Right lobe of liver (tissue), 6 donors: Measurements from ENCODE around the gene PCCA. TPM values are rescaled to one million over a fixed set of nuclear protein-coding genes. Genes with fewer than 3 reads are reported as not detected.

ENCODE experiments used
- ATAC-seq, 4 donors: fragments of 200-7000 bp; cut with Tn5 transposase; one replicate each; pipeline ENCODE4 v1.9.1; 2020; ENCODE audit warnings: mild to moderate bottlenecking in 4 of 4, moderate library complexity in 4 of 4
- DNase-seq, 3 donors: peaks; one replicate each; pipeline ENCODE4 v3.0.0-alpha.2; 2020
- H3K27ac ChIP-seq, 3 donors: fragments of 200-600 bp; one replicate each; pipeline ENCODE4 v1.8.0; 2022
- H3K27me3 ChIP-seq, 2 donors: fragments of 200-600 bp; one replicate each; pipeline ENCODE4 v1.8.0; 2022
- H3K36me3 ChIP-seq, 4 donors: fragments of 200-600 bp; sonication (generic) in 1 of 4; one replicate each; pipeline versions ENCODE4 v1.5.1 to v1.8.0; 2017 to 2022; ENCODE audit warnings: control low read depth in 1 of 4
- H3K4me1 ChIP-seq, 4 donors: fragments of 200-600 bp; sonication (generic) in 1 of 4; one replicate each; pipeline versions ENCODE4 v1.5.1 to v1.8.0; 2017 to 2022; ENCODE audit warnings: control low read depth in 1 of 4
- H3K4me3 ChIP-seq, 3 donors: fragments of 200-600 bp; one replicate each; pipeline ENCODE4 v1.8.0; 2022
- H3K9me3 ChIP-seq, 4 donors: fragments of 200-600 bp; sonication (generic) in 1 of 4; one replicate each; pipeline versions ENCODE4 v1.5.1 to v1.8.0; 2017 to 2022; ENCODE audit warnings: control low read depth in 1 of 4
- POLR2A ChIP-seq: fragments of 450-650 bp; IDR thresholded peaks from one replicate; pipeline ENCODE4 v1.6.1; 2017; ENCODE audit warnings: antibody characterized with exemption, mild to moderate bottlenecking
- WGBS: methylation state at CpG from one replicate; pipeline ENCODE4 v1.1.6; 2018; ENCODE audit warnings: low coverage, low lambda C conversion rate; ENCODE audit not compliant: insufficient coverage; ENCODE audit errors: missing lambda C conversion rate; 5-methylcytosine and 5-hydroxymethylcytosine counted together
- intact Hi-C, 2 donors: fragments of 100-400 bp; cut with DNase I; formaldehyde crosslinking; loops; one replicate each; pipeline versions ENCODE4 v1.11.2 to v1.14.1; 2022
- total RNA-seq, 6 experiments: library from RNA; depleted of rRNA in 2 of 6; stranded (reverse); fragments of >200 nt in 2 of 6; fragmentation: NEBNext Ultra II Directional in 3 of 6; extraction: Animal tissue kit (Norgen Biotek cat#: 25700) in 3 of 6; gene quantifications; one replicate each; pipeline versions ENCODE4 v1.1.0 to v1.2.4, GENCODE V29; 2016 to 2023
- TF ChIP-seq, protein P1 (sequence below), 4 donors: fragments of 200-600 bp in 3 of 4; fragments of 450-650 bp in 1 of 4; IDR thresholded peaks; one replicate each; pipeline versions ENCODE4 v1.5.1 to v1.8.0; 2016 to 2022; ENCODE audit warnings: antibody characterized with exemption in 4 of 4, mild to moderate bottlenecking in 2 of 4
- donor health status: DM: no; HTN: yes; CAD: no.
- donor health status: DM: no; HTN: no; CAD: no.
- donor health status: DM: no; HTN: no; CAD: no.
- donor health status: DM: no; HTN: yes; CAD: no.
- donor health status: DM: no; HTN: yes; CAD: no.

The PCCA gene
- total RNA-seq, 6 experiments from 2014 or later, result 58.2 to 161 (median 85.2) TPM

DNA sequence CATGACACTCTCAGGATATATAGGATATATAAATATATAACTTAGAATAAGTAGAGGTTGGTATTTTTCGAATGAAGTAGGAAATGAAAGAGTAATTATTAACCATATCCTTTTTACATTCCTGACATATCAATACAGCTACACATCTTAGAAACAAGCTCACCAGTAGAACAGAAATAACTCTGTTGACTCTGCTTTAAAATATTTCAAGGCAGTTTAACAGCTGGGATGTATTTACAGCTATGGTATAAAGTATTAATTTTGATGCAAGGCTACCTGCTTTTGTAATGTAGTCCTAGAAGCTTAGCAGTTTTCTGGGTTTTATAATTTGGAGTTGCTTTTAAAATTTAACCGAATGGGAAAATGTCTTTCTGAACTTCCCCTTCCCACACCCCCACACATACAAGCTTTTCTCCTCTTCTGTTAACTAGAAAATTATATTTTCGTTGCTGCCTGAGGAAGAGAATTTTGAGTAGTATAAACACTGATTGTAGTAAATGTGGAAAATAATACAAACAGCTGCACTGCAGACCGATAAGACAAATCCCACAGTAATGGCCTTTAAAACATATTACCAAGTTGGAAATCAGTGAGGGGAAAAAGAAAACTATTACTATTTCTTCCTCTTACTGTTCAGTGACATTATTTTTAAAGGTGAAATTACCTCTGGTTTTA lies 352.0 kb downstream of the PCCA start:
- H3K4me3 ChIP-seq, result no peak overlapping the region
- WGBS, result 31% methylated on average over 4 of the region's 4 CpGs
- intact Hi-C loops, result no loop called here
- TF ChIP-seq, protein P1, sequence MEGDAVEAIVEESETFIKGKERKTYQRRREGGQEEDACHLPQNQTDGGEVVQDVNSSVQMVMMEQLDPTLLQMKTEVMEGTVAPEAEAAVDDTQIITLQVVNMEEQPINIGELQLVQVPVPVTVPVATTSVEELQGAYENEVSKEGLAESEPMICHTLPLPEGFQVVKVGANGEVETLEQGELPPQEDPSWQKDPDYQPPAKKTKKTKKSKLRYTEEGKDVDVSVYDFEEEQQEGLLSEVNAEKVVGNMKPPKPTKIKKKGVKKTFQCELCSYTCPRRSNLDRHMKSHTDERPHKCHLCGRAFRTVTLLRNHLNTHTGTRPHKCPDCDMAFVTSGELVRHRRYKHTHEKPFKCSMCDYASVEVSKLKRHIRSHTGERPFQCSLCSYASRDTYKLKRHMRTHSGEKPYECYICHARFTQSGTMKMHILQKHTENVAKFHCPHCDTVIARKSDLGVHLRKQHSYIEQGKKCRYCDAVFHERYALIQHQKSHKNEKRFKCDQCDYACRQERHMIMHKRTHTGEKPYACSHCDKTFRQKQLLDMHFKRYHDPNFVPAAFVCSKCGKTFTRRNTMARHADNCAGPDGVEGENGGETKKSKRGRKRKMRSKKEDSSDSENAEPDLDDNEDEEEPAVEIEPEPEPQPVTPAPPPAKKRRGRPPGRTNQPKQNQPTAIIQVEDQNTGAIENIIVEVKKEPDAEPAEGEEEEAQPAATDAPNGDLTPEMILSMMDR (IDR thresholded peaks at IDR 0.05), result no peak
- TF ChIP-seq POLR2A, result no peak
- peaks cover 0 to 28% (median 13%) of the 10 kb centered on the region in 4 donors for H3K4me1 ChIP-seq
- no peaks in the 10 kb centered on the region for H3K36me3 ChIP-seq
- no peak for DNase-seq
- no peak overlapping the region for H3K27ac ChIP-seq
- ATAC-seq, result no peak
- H3K9me3 ChIP-seq, result no peaks in the 10 kb centered on the region
- H3K27me3 ChIP-seq, result no peaks in the 10 kb centered on the region

DNA sequence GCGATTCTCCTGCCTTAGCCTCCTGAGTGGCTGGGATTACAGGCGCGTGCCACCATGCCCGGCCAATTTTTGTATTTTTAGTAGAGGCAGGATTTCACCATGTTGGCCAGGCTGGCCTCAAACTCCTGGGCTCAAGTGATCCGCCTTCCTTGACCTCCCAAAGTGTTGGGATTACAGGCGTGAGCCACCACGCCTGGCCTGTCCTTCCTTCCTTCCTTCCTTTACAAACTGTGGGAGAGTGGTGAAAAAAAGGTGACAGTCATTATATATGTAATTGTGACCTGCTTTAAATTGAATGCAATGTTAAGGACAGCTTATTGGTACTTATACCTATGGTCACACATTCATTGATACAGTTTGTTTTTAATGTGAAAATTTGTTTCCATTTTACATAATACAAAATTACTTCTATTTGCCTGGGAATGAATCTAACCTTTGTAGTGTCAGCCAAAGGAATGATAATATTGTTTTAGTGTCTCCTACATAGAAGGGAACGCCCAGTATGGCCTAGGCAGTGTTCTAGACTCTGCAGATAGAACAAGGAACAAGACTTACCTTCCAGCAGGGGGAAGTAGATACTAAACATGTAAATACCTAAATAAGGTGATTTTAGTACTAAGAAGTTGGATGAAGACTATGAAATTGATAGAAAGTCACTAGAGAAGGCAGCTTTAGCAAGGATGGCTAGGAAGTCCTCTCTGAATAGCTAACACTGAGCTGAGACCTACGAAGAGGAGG lies 353.4 kb downstream of the PCCA start:
- Histone ChIP-seq H3K36me3 (no peaks in the 10 kb centered on the region), H3K4me1 (peaks cover 0 to 20% (median 9%) of the 10 kb centered on the region in 4 donors), H3K27me3 (no peaks in the 10 kb centered on the region), H3K4me3 (no peak overlapping the region), H3K27ac (no peak overlapping the region), H3K9me3 (no peaks in the 10 kb centered on the region)
- DNase-seq (no peak), ATAC-seq (peak in 2 of 4 donors; percentile 8 to 27)
- TF ChIP-seq, protein P1 (IDR thresholded peaks at IDR 0.05), result no peak
- no peak for TF ChIP-seq POLR2A
- intact Hi-C loops, result no loop called here
- 85% methylated on average over 8 of the region's 9 CpGs for WGBS

DNA sequence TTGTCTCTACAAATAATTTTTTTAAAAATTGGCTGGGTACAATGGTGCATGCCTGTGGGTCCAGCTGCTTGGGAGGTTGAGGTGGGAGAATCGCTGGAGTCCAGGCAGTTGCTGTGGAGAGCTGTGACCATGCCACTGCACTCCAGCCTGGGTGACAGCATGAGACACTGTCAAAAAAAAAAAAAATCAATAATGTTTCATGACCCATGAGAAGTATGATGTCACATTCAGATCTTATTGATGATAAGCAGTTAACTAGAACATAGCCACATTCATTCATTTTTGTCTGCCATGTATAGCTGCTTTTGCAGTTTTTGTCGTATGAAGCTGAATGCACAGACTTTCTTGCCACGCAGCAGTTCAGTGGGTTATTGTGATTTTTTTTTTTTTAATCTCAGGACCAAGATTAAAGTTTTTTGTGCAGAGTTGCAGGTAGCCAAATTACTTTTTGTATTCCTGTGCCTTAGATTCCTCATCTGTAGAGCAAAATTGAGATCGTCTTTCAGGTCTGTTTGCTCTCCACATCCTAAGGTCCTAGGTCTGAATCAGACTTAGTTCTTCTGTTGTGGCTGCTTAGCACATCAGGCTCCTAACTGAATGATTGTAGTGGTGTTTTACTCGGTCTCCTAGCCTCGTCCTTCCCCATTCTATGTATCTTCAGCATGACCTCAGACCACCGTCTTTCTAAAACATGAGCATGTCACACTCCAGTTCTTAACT lies 354.5 kb downstream of the PCCA start:
- DNase-seq, result no peak
- no peaks in the 10 kb centered on the region for H3K9me3 ChIP-seq
- peak overlapping the region in 1 of 3 donors; percentile 20 for H3K27ac ChIP-seq
- no peak overlapping the region for H3K4me3 ChIP-seq
- H3K36me3 ChIP-seq, result no peaks in the 10 kb centered on the region
- H3K27me3 ChIP-seq, result no peaks in the 10 kb centered on the region
- TF ChIP-seq, protein P1 (IDR thresholded peaks at IDR 0.05), result no peak
- no peak for TF ChIP-seq POLR2A
- 57% methylated on average over 7 of the region's 7 CpGs for WGBS
- ATAC-seq, result peak; percentile 80 to 90 (median 86)
- intact Hi-C loops, result no loop called here
- peaks cover 0 to 20% (median 9%) of the 10 kb centered on the region in 4 donors for H3K4me1 ChIP-seq

DNA sequence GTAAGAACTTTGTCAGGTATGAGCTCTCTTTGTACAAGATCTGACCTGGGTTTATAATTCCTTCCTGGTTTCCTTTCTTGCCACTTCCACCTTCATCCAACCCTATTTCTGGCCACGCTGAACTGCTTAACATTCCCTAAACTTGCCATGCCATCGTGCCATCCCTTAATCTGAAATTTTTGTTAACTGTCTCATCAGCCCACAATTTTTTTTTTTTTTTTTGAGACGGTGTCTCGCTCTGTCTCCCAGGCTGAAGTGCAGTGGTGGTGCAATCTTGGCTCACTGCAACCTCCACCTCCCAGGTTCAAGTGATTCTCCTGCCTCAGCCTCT lies 355.1 kb downstream of the PCCA start:
- WGBS, result 67% methylated on average over 4 of the region's 4 CpGs
- Histone ChIP-seq H3K4me3 (no peak overlapping the region), H3K9me3 (no peaks in the 10 kb centered on the region), H3K4me1 (peaks cover 0 to 20% (median 9%) of the 10 kb centered on the region in 4 donors), H3K27ac (peak overlapping the region in 1 of 3 donors; percentile 20), H3K36me3 (no peaks in the 10 kb centered on the region), H3K27me3 (no peaks in the 10 kb centered on the region)
- DNase-seq, result no peak
- TF ChIP-seq, protein P1 (IDR thresholded peaks at IDR 0.05), result no peak
- no peak for TF ChIP-seq POLR2A
- intact Hi-C loops, result no loop called here
- ATAC-seq, result peak in 2 of 4 donors; percentile 6 to 14
